HepG2 (cell line): ENCODE results near the gene EXOC7. TPM values are rescaled to one million over a fixed set of nuclear protein-coding genes. Genes with fewer than 3 reads are reported as not detected.

Experiments used
- CBX2 ChIP-seq, 2 experiments: fragments of 200-600 bp in 1 of 2; sonication (generic); formaldehyde crosslinking in 1 of 2; IDR thresholded peaks; 2 replicates each; pipeline versions ENCODE4 v1.7.0 to v1.8.1; 2018 to 2022; ENCODE audit warnings: low read depth in 2 of 2, low read length in 1 of 2, mild to moderate bottlenecking in 1 of 2, missing genetic modification reagents in 1 of 2
- CREBL2 ChIP-seq: sonication (generic); formaldehyde crosslinking; IDR thresholded peaks from 2 replicates; pipeline ENCODE4 v1.8.1; 2023; ENCODE audit warnings: missing genetic modification reagents, mild to moderate bottlenecking, borderline replicate concordance
- FOXK1 ChIP-seq: sonication (generic); formaldehyde crosslinking; IDR thresholded peaks from 2 replicates; pipeline ENCODE4 v1.4.0; 2020; ENCODE audit warnings: low read depth, missing genetic modification reagents, borderline replicate concordance
- GATAD1 ChIP-seq: IDR thresholded peaks from 2 replicates; pipeline ENCODE4 v1.6.1; 2016; ENCODE audit warnings: missing genetic modification reagents, missing compliant biosample characterization
- JUNB ChIP-seq: sonication (generic); formaldehyde crosslinking; IDR thresholded peaks from 2 replicates; pipeline ENCODE4 v1.8.0; 2022; ENCODE audit warnings: missing genetic modification reagents, mild to moderate bottlenecking, borderline replicate concordance
- KMT2B ChIP-seq: IDR thresholded peaks from 2 replicates; pipeline ENCODE4 v1.6.1; 2016; ENCODE audit warnings: missing genetic modification reagents, missing compliant biosample characterization
- MEIS1 ChIP-seq: sonication (generic); formaldehyde crosslinking; IDR thresholded peaks from 2 replicates; pipeline ENCODE4 v1.9.0; 2021; ENCODE audit warnings: mild to moderate bottlenecking, missing genetic modification reagents, moderate library complexity, borderline replicate concordance
- MNT ChIP-seq: fragments of 450-650 bp; IDR thresholded peaks from 2 replicates; pipeline ENCODE4 v1.6.1; 2016
- MXD3 ChIP-seq: IDR thresholded peaks from 2 replicates; pipeline ENCODE4 v1.6.1; 2016; ENCODE audit warnings: mild to moderate bottlenecking, missing biosample characterization, missing genetic modification reagents
- NCOR1 ChIP-seq: fragments of 200-600 bp; sonication (generic); IDR thresholded peaks from 2 replicates; pipeline ENCODE4 v1.7.0; 2017; ENCODE audit warnings: antibody characterized with exemption, low read length, borderline replicate concordance
- PRPF4 ChIP-seq: fragments of 200-400 bp; formaldehyde crosslinking; IDR thresholded peaks from 2 replicates; pipeline ENCODE4 v1.6.1; 2016; ENCODE audit warnings: low read length, low read depth; ENCODE audit not compliant: poor library complexity, severe bottlenecking
- RBM22 ChIP-seq: fragments of 200-400 bp; formaldehyde crosslinking; optimal IDR thresholded peaks from 2 replicates; pipeline ENCODE3; 2017; ENCODE audit warnings: mild to moderate bottlenecking, low read length, moderate library complexity
- SMC3 ChIP-seq: IDR thresholded peaks from 2 replicates; pipeline ENCODE4 v1.6.1; 2011; ENCODE audit warnings: low read length, improper control_type of control experiment
- ZIK1 ChIP-seq: sonication (generic); formaldehyde crosslinking; IDR thresholded peaks from 2 replicates; pipeline ENCODE4 v1.5.0; 2020; ENCODE audit warnings: mild to moderate bottlenecking, low read depth, missing genetic modification reagents, borderline replicate concordance
- ZNF121 ChIP-seq: sonication (generic); formaldehyde crosslinking; IDR thresholded peaks from 2 replicates; pipeline ENCODE4 v1.5.0; 2020; ENCODE audit warnings: mild to moderate bottlenecking, missing genetic modification reagents
- ZNF33B ChIP-seq: sonication (generic); formaldehyde crosslinking; IDR thresholded peaks from 2 replicates; pipeline ENCODE4 v1.5.1; 2020; ENCODE audit warnings: mild to moderate bottlenecking, missing genetic modification reagents
- ZNF496 ChIP-seq: sonication (generic); formaldehyde crosslinking; IDR thresholded peaks from 2 replicates; pipeline ENCODE4 v1.8.1; 2023; ENCODE audit warnings: mild to moderate bottlenecking, moderate library complexity, missing genetic modification reagents; ENCODE audit not compliant: insufficient replicate concordance
- ZNF552 ChIP-seq: sonication (generic); formaldehyde crosslinking; IDR thresholded peaks from 2 replicates; pipeline ENCODE4 v1.9.0; 2022; ENCODE audit warnings: missing genetic modification reagents, mild to moderate bottlenecking, borderline replicate concordance
- ZNF713 ChIP-seq: sonication (generic); formaldehyde crosslinking; IDR thresholded peaks from 2 replicates; pipeline ENCODE4 v1.4.0; 2020; ENCODE audit warnings: mild to moderate bottlenecking, missing genetic modification reagents
- ZNF816 ChIP-seq: sonication (generic); formaldehyde crosslinking; IDR thresholded peaks from 2 replicates; pipeline ENCODE4 v1.8.0; 2022; ENCODE audit warnings: missing genetic modification reagents, mild to moderate bottlenecking, borderline replicate concordance
- polyA plus RNA-seq, 8 experiments: library from polyadenylated mRNA; depleted of rRNA in 3 of 8; stranded (reverse) in 7 of 8; unstranded in 1 of 8; fragments of >200 nt; fragmentation: Illumina TruSeq in 4 of 8; extraction: Trizol in 4 of 8; gene quantifications; 2 replicates each; pipeline versions ENCODE4 v1.2.1 to v1.2.3, GENCODE V29; 2011 to 2016; ENCODE audit warnings: low read depth in 4 of 8, missing spikeins in 1 of 8, mixed read lengths in 1 of 8; ENCODE audit not compliant: insufficient read depth in 1 of 8
- total RNA-seq, 5 experiments: library from RNA; depleted of rRNA; stranded (reverse); fragments of >200 nt; fragmentation: Illumina TruSeq; extraction: Trizol; gene quantifications; 2 replicates each; pipeline ENCODE4 v1.2.3, GENCODE V29; 2016; ENCODE audit warnings: low read depth in 1 of 5
- TF ChIP-seq, protein P1 (sequence below): sonication (generic); formaldehyde crosslinking; IDR thresholded peaks from 2 replicates; pipeline ENCODE4 v1.4.0; 2020; ENCODE audit warnings: missing genetic modification reagents
- TF ChIP-seq, protein P2 (sequence below): sonication (generic); formaldehyde crosslinking; IDR thresholded peaks from 2 replicates; pipeline ENCODE4 v1.4.0; 2020; ENCODE audit warnings: mild to moderate bottlenecking, missing genetic modification reagents
- TF ChIP-seq, protein P3 (sequence below): sonication (generic); formaldehyde crosslinking; IDR thresholded peaks from 2 replicates; pipeline ENCODE4 v1.5.0; 2020; ENCODE audit warnings: missing genetic modification reagents

The EXOC7 gene
- total and polyA plus RNA-seq, 2 of the 13 experiments (the other 11 are each of a cell fraction or from before 2014, with no cell fraction given), result 86.9 to 116 TPM

- TF ChIP-seq MNT, result peak; percentile 69
- peak; percentile 78 for TF ChIP-seq MEIS1
- TF ChIP-seq, protein P1, sequence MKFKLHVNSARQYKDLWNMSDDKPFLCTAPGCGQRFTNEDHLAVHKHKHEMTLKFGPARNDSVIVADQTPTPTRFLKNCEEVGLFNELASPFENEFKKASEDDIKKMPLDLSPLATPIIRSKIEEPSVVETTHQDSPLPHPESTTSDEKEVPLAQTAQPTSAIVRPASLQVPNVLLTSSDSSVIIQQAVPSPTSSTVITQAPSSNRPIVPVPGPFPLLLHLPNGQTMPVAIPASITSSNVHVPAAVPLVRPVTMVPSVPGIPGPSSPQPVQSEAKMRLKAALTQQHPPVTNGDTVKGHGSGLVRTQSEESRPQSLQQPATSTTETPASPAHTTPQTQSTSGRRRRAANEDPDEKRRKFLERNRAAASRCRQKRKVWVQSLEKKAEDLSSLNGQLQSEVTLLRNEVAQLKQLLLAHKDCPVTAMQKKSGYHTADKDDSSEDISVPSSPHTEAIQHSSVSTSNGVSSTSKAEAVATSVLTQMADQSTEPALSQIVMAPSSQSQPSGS, result peak; percentile 70
- TF ChIP-seq NCOR1, result no peak
- TF ChIP-seq JUNB (CRISPR knock-in tag), result no peak
- TF ChIP-seq ZIK1 (CRISPR knock-in tag), result peak; percentile 98
- TF ChIP-seq FOXK1, result peak; percentile 70; the same call in 1 of the 2 replicates
- TF ChIP-seq, protein P2, sequence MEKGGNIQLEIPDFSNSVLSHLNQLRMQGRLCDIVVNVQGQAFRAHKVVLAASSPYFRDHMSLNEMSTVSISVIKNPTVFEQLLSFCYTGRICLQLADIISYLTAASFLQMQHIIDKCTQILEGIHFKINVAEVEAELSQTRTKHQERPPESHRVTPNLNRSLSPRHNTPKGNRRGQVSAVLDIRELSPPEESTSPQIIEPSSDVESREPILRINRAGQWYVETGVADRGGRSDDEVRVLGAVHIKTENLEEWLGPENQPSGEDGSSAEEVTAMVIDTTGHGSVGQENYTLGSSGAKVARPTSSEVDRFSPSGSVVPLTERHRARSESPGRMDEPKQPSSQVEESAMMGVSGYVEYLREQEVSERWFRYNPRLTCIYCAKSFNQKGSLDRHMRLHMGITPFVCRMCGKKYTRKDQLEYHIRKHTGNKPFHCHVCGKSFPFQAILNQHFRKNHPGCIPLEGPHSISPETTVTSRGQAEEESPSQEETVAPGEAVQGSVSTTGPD (CRISPR knock-in tag), result no peak
- TF ChIP-seq ZNF713 (CRISPR knock-in tag), result peak; percentile 43; the same call in 1 of the 2 replicates
- TF ChIP-seq, protein P3, sequence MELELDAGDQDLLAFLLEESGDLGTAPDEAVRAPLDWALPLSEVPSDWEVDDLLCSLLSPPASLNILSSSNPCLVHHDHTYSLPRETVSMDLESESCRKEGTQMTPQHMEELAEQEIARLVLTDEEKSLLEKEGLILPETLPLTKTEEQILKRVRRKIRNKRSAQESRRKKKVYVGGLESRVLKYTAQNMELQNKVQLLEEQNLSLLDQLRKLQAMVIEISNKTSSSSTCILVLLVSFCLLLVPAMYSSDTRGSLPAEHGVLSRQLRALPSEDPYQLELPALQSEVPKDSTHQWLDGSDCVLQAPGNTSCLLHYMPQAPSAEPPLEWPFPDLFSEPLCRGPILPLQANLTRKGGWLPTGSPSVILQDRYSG (CRISPR knock-in tag), result no peak
- TF ChIP-seq PRPF4, result no peak
- TF ChIP-seq CREBL2, result 0 out of 2 replicates have a peak, but pooled peaks have one; percentile 63
- peak; percentile 90; the same call in 1 of the 2 replicates for TF ChIP-seq ZNF816 (CRISPR knock-in tag)
- peak; percentile 79 for TF ChIP-seq ZNF33B (CRISPR knock-in tag)
- peak; percentile 97 for TF ChIP-seq GATAD1 (CRISPR knock-in tag)
- TF ChIP-seq CBX2 (IDR thresholded peaks at IDR 0.05; ENCODE audit: low read depth, low read length), result no peak
- peak; percentile 90; the same call in 1 of the 2 replicates for TF ChIP-seq CBX2 (CRISPR knock-in tag; IDR thresholded peaks at IDR 0.05; ENCODE audit: low read depth)
- TF ChIP-seq ZNF121 (CRISPR knock-in tag), result peak; percentile 34; the same call in 1 of the 2 replicates
- TF ChIP-seq SMC3, result no peak
- peak; percentile 91 for TF ChIP-seq MXD3 (CRISPR knock-in tag)
- TF ChIP-seq RBM22, result no peak
- peak; percentile 91 for TF ChIP-seq KMT2B
- TF ChIP-seq ZNF552 (CRISPR knock-in tag), result peak; percentile 77; the same call in 1 of the 2 replicates
- no peak for TF ChIP-seq ZNF496
These were observed 31.3 kb downstream of the EXOC7 start, which contains the start of gene SRP68 (continued) for GRCh38 chr17:76072148-76072858.
